C4-2B (cell line): ENCODE results near the gene ECE1.
"Not testable (repeated sequence)": the region's sequence is repeated elsewhere in the genome, so short reads cannot be mapped to it uniquely, and the experiment has no call there.

Experiments
- CTCF ChIP-seq: fragments of 450-650 bp; conservative IDR thresholded peaks from 2 replicates; pipeline ENCODE4 v1.5.1; 2017; ENCODE audit warnings: mild to moderate bottlenecking
- ZFX ChIP-seq: fragments of 450-650 bp; IDR thresholded peaks from 2 replicates; pipeline ENCODE4 v1.6.1; 2017

GRCh38 chr1:21228224-21228623, 62.0 kb downstream of the ECE1 start:
- TF ChIP-seq CTCF, ZFX: not testable (repeated sequence)
